OCI-LY1 (cell line): Measurements from ENCODE around the gene PYY.

Source experiments
- EZH2 ChIP-seq: fragments of 200-600 bp; sonication (generic), shearing (Covaris generic); IDR thresholded peaks from 2 replicates; pipeline ENCODE4 v1.8.0; 2017; ENCODE audit warnings: borderline replicate concordance, mixed run types, mild to moderate bottlenecking, antibody characterized with exemption, low read length, moderate library complexity, mixed read lengths
- TF ChIP-seq, protein P1 (sequence below): fragments of 200-600 bp; sonication (generic), shearing (Covaris generic); IDR thresholded peaks from 2 replicates; pipeline ENCODE4 v1.5.1; 2017; ENCODE audit warnings: mild to moderate bottlenecking, antibody characterized with exemption, low read length, moderate library complexity, mixed read lengths

DNA sequence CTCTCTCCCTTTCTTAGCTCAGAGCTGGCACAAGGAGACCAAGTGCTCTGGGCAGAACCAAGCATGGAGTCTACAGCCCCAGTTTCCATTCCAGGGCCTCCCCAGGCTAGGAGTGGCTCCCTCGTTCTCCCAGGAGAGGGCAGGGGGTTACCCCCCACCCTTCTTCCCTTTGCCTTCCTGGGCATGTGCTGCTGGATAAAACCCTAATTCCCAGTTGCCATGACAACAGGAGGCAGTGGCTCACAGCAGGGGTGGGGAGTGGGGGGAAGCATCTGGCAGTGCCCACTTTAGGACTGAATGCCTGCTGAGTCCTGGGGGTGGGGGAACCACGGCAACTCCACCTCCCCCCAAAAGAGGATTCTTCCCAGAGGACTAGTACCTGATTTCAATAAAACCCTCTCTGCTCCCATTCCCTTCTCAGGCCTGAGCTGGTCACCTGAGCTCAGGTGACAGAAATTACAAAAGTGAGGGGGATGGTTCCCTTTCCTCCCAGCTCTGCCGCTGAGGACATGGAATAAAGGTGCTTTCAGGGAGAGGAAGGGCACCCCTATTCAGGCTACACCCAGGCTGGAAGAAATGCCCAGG is 48.2 kb downstream of the PYY start:
- TF ChIP-seq, protein P1, sequence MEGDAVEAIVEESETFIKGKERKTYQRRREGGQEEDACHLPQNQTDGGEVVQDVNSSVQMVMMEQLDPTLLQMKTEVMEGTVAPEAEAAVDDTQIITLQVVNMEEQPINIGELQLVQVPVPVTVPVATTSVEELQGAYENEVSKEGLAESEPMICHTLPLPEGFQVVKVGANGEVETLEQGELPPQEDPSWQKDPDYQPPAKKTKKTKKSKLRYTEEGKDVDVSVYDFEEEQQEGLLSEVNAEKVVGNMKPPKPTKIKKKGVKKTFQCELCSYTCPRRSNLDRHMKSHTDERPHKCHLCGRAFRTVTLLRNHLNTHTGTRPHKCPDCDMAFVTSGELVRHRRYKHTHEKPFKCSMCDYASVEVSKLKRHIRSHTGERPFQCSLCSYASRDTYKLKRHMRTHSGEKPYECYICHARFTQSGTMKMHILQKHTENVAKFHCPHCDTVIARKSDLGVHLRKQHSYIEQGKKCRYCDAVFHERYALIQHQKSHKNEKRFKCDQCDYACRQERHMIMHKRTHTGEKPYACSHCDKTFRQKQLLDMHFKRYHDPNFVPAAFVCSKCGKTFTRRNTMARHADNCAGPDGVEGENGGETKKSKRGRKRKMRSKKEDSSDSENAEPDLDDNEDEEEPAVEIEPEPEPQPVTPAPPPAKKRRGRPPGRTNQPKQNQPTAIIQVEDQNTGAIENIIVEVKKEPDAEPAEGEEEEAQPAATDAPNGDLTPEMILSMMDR: no peak
- no peak for TF ChIP-seq EZH2
